HG03378 (cell line): Measurements from ENCODE around the gene ACKR2.

Source experiments
- ATAC-seq: cut with Tn5 transposase; IDR thresholded peaks from one replicate; pipeline ENCODE4 v1.9.1; 2021; ENCODE audit warnings: mild to moderate bottlenecking, moderate library complexity; ENCODE audit not compliant: unreplicated experiment

The ACKR2 gene

DNA sequence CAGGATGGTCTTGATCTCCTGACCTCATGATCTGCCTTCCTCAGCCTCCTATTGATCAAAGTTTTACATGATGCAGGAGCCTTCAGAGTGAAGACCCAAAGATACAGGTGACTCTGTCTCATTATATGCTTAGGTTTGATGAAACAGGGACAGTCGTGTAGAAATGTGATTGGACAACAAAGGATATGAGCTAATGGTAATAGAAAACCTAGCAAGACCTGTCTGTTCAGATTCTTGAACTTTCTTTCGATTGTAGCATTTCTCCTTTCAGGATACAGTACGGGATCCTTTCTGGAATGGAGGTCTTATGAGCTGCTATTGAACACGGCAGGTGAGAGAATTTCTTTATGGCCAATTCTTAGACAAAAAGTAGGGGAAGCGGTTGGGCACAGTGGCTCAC is at the start of gene ACKR2:
ACKR2 (plus strand) TSS at position 244 of the 400 bp plus-strand sequence. CDS start 55,058 bp downstream, outside the sequence.
- ATAC-seq = no peak

DNA sequence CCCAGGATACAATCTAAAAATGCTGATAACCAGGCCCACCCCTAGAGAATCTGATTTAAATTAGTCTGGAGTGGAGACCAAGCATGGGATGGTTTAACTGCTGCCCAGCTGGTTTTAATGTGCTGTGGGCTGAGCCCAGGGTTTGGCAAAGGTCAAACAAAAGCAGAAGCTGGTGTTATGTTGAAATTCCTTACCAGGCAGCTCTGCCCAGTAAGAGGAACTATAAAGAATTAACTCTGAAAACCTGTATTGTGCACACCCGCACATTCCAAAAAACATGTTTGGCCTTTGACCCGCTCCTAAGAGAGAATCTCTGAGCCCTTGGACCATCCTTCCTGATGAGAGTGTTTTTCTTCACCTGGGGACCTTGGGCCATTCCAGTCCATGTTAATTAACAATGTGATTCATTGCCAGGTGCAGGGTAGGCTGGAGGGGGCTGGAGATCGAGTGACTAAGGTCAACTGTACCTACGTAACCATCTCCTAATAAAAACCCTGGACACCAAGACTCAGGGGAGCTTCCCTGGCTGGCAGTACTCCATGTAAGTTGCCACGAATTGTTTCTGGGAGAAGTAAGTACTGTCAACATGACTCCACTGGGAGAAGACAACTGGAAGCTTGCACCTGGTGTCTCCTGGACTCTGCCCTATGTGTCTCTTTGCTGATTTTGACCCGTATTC is 47.1 kb upstream of the ACKR2 start:
- no peak for ATAC-seq

DNA sequence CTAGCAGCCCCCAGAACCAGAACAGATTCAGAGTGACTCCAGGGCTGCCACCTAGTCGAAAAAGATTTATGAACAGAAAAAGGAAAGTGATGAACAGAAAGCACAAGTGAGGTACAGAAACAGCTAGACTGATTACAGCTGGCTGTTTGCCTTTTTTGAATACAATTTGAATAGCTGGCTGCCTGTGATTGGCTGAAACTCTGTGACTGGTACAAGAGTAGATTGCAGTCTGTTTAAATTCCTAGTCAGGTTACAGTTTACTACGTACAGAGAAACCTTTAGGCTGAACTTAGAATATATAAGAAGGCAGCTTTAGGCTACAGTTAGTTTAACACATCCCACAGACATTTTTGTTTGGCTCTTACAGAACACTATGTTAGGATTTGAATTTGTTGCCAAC is 46.2 kb upstream of the ACKR2 start:
- no peak for ATAC-seq

DNA sequence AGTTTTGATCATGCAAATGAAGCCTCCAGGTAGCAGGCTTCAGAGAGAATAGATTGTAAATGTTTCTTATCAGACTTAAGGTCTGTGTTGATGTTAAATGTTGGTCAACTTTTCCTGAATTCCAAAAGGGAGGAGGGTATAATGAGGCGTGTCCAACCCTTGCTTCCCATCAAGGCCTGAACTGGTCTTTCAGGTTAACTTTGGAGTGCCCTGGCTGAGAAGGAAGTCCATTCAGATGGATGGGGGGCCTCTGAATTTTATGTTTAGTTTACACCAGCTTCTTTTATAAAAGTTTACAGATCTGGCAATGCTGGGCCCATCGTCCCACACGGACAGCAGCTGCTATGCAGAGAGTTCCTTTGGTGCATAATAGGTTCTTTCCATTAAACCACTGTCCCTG is 45.1 kb upstream of the ACKR2 start:
- ATAC-seq = no peak

DNA sequence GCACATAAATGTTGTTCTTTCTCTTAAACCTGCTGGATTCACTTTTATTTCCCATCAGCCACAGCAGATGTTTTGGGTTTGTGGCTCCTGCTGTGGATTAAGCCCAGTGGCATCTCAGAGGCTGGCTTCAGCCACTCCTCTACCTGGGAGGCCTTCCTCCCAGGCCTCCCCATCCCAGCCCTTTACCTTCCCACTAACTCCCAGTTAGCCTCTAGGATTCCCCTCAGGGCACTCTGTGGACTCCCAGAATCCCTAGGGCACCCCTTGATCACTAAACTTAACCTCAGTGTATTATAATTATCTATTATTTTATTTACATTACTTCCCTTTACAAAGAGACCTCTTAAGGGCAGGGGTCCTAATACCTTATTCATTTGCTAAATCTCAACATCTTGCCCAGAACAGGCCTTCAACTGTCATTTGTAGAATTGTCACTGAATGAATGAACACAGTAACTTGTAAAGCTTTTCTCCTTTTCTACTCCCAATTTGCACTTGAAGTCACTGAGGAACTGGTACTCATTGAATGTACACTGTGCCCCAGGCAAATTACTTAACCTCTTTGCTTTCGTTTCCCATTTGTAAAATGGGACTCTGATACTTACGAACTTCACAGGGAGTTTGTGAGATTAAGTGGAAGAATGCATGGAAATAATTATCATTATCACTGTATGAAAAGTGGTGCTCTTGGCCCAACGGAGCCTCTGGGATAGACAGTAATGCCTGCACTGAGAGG is 44.5 kb upstream of the ACKR2 start:
- no peak for ATAC-seq

DNA sequence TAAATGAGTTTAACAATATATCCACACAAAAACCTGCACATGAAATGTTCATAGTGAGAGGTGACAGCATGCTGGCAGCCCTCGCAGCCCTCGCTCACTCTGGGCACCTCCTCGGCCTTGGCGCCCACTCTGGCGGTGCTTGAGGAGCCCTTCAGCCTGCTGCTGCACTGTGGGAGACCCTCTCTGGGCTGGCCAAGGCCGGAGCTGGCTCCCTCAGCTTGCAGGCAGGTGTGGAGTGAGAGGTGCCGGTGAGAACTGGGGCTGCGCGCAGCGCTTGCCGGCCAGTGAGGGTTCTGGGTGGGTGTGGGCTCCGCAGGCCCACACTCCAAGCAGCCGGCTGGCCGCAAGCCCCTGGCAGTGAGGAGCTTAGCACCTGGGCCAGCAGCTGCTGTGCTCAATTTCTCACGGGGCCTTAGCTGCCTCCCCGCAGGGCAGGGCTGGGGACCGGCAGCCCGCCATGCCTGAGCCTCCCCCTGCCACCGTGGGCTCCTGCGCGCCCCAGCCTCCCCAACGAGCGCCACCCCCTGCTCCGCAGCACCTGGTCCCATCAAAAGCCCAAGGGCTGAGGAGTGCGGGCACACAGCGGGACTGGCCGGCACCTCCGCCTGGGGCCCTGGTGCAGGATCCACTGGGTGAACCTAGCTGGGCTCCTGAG is 39.6 kb upstream of the ACKR2 start:
- no peak for ATAC-seq

DNA sequence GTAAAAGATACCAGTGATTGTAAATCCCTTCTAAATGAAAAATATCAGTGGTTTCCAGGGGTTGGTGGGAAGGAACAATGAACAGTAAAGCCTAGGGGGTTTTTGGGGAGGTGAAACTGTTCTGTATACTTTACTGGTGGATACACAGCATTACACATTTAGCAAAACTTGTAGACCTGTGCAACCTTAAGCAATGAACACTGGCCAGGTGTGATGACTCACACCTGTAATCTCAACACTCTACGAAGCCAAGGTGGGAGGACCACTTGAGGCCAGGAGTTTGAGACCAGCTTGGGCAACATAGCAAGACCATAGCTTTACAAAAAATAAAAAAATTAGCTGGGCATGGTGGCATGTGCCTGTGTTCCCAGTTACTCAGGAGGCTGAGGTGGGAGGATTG is 38.0 kb upstream of the ACKR2 start:
- ATAC-seq = no peak

DNA sequence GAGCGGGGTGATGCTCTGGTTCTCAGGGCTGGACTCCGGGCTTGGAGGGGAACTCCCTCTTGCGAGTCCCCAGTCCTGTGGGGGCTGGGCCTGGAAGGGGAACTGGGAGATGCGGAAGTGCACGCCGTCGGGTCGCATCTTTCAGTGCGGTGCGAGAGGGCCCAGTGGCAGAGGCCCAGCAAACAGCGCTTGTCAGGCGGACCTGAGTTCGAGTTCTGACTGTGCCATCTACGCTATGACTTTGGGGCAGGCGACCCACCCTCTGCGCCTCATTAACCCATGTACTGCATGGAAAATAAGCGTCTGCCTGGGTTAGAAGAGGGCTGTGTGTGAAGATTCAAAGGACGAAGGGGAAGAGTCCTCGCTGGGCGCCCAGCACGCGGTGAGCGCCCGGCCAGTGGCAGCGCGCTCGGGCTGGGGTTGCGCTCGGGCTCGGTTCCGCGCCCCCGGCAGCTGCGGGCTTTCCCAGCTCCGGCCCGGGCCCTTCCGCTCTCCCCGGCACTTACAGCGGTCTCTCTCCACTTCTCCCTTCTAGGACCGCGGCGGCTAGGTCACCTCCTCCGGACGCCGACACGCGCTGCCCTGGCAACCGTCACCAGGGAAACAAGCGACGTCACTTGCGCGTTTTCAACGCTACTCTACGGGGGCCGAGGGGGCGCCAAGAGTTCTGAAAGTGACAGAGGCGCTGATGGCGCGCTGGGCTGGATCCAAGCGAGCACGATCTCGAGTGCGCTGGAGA is 36.4 kb upstream of the ACKR2 start, which contains the start of gene CCDC13:
CCDC13 (minus strand) TSS at position 584 of the 739 bp plus-strand sequence. CDS start 14,908 bp downstream, outside the sequence.
- ATAC-seq = peak; percentile 92

GRCh38 chr3:42773409-42773751 is 35.9 kb upstream of the ACKR2 start:
- no peak for ATAC-seq

DNA sequence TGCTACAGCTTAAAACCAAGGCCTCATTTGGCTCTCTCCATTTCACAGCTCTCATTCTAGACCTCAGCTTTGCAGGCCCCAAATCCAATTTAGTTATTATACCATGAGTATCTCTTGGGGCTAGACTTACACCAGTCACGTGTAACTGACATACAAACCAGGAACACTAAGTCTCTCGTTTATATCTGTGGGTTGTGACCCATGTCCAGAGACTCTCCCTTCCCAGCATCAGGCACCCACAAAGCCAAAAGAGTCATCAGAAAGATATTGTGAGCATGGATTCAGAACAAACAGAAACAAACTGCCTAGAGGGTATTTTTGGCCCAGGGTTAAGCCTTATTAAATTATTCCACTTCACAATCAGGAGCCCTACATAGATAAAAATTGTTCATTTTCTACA is 30.6 kb upstream of the ACKR2 start:
- no peak for ATAC-seq

- no peak for ATAC-seq
These were observed 28.8 kb upstream of the ACKR2 start for GRCh38 chr3:42780398-42780797.

GRCh38 chr3:42780892-42781700 is 28.1 kb upstream of the ACKR2 start:
- no peak for ATAC-seq

GRCh38 chr3:42786212-42786611 is 23.0 kb upstream of the ACKR2 start:
- no peak for ATAC-seq

- no peak for ATAC-seq
These were observed 22.6 kb upstream of the ACKR2 start for GRCh38 chr3:42786631-42787030.

- ATAC-seq = no peak
These were observed 18.5 kb upstream of the ACKR2 start for GRCh38 chr3:42790714-42791229.

- no peak for ATAC-seq
These were observed 13.5 kb upstream of the ACKR2 start for GRCh38 chr3:42795621-42796181.

GRCh38 chr3:42796332-42796885 is 12.8 kb upstream of the ACKR2 start:
- ATAC-seq = no peak

- no peak for ATAC-seq
These were observed 9.9 kb upstream of the ACKR2 start for GRCh38 chr3:42799376-42799775.

- ATAC-seq = no peak
These were observed 9.0 kb upstream of the ACKR2 start for GRCh38 chr3:42800251-42800650.
